Measurements from ENCODE around the gene CCDC30. TPM values are rescaled to one million over a fixed set of nuclear protein-coding genes. Genes with fewer than 3 reads are reported as not detected.

CCDC30 gene
- total RNA-seq, 4 donors from 2014 or later: 0.64 to 5.0 (median 2.0) TPM

DNA sequence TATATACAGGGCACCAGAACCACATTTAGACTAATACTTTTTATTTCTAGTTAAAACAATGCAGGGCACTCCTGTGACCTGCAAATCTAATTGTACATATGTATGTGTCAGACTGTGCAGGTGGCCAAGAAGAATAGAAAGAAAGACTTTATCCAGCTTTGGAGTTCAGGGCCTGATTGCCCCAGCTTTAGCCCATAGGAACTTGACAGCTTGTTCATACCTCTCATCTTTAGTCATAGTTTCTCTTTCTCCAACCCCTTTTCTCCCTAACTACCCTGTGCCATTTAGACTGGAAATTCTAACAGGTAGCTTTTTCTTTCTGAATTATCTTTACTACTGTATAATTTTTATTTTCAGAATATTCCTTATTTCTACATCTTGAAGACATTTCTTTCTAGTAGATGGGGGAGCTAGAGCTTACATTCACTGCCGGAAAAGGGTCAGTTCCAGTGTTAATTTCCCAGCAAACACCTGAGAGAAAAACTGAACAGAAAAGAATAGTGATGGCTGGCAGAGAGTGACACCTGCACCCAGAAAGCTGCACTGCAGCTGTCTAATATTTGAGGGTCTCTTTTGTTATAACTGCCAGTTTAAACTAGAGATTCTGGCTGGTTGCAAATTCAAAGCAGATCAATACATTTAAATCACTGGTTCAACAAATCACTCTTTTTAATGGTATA, 227.5 kb downstream of the CCDC30 start:
- Histone ChIP-seq H3K27me3 (no peaks in the 10 kb centered on the region), H3K36me3 (peaks cover 12% of the 10 kb centered on the region), H3K4me3 (no peak overlapping the region), H3K9me3 (no peaks in the 10 kb centered on the region), H3K4me1 (peaks cover 79% of the 10 kb centered on the region), H3K27ac (no peak overlapping the region)
- DNase-seq (ENCODE audit: low spot score in 2 of 2): no peak
- WGBS: 70% methylated on average over 1 of the region's 1 CpG
- TF ChIP-seq, protein P1, sequence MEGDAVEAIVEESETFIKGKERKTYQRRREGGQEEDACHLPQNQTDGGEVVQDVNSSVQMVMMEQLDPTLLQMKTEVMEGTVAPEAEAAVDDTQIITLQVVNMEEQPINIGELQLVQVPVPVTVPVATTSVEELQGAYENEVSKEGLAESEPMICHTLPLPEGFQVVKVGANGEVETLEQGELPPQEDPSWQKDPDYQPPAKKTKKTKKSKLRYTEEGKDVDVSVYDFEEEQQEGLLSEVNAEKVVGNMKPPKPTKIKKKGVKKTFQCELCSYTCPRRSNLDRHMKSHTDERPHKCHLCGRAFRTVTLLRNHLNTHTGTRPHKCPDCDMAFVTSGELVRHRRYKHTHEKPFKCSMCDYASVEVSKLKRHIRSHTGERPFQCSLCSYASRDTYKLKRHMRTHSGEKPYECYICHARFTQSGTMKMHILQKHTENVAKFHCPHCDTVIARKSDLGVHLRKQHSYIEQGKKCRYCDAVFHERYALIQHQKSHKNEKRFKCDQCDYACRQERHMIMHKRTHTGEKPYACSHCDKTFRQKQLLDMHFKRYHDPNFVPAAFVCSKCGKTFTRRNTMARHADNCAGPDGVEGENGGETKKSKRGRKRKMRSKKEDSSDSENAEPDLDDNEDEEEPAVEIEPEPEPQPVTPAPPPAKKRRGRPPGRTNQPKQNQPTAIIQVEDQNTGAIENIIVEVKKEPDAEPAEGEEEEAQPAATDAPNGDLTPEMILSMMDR (IDR thresholded peaks at IDR 0.05): no peak
- no peak for TF ChIP-seq POLR2A (IDR thresholded peaks at IDR 0.05)
- TF ChIP-seq EP300 (IDR thresholded peaks at IDR 0.05): no peak
- TF ChIP-seq POLR2AphosphoS5 (IDR thresholded peaks at IDR 0.05): no peak

DNA sequence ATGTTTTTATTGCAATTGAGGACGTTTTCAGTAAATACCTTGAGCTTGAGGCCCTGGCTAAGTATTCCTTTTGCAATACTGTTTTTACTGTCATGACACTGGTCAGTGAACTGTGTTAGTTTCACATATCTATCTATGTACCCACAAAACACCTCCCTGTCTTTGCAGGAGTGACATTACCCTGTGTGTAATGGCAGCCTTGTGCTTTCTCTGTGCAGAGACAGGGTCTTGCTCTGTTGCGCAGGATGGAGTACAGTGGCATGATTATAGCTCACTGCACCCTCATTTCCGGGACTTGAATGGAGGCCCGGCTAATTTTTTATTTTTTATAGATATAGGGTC, 228.0 kb downstream of the CCDC30 start:
- Histone ChIP-seq H3K4me1 (peaks cover 74% of the 10 kb centered on the region), H3K4me3 (no peak overlapping the region), H3K9me3 (no peaks in the 10 kb centered on the region), H3K27ac (no peak overlapping the region), H3K27me3 (no peaks in the 10 kb centered on the region), H3K36me3 (peaks cover 17% of the 10 kb centered on the region)
- no peak for DNase-seq (ENCODE audit: low spot score in 2 of 2)
- WGBS: 69% methylated on average over 4 of the region's 4 CpGs
- TF ChIP-seq POLR2AphosphoS5 (IDR thresholded peaks at IDR 0.05) (no peak), POLR2A (IDR thresholded peaks at IDR 0.05) (no peak), EP300 (IDR thresholded peaks at IDR 0.05) (no peak)
- TF ChIP-seq, protein P1 (IDR thresholded peaks at IDR 0.05): no peak

DNA sequence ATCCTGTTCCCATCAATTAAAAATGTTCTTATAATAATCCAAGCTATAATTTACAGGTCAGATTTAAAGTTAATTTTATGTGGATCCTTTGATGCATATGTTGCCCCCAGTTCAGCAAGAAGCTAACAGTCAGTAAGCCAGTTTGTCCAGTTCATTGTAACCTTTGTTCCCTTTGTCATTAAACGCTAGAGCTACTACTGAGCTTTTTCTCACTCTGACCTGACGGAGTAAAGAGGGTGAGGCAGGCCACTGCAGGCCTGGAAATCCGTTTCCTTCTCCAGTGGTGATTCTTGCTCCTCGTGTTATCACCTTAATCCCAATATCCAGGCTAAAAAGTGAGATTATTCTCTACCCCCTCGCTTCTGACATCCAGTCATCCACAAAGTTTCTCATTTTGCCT, 229.4 kb downstream of the CCDC30 start:
- Histone ChIP-seq H3K9me3 (no peaks in the 10 kb centered on the region), H3K4me3 (no peak overlapping the region), H3K36me3 (peaks cover 30% of the 10 kb centered on the region), H3K4me1 (peaks cover 61% of the 10 kb centered on the region), H3K27ac (no peak overlapping the region), H3K27me3 (no peaks in the 10 kb centered on the region)
- TF ChIP-seq POLR2A (IDR thresholded peaks at IDR 0.05): no peak
- no peak for TF ChIP-seq EP300 (IDR thresholded peaks at IDR 0.05)
- TF ChIP-seq, protein P1 (IDR thresholded peaks at IDR 0.05): no peak
- TF ChIP-seq POLR2AphosphoS5 (IDR thresholded peaks at IDR 0.05): no peak
- no peak for DNase-seq (ENCODE audit: low spot score in 2 of 2)
- WGBS: 42% methylated on average over 5 of the region's 5 CpGs

DNA sequence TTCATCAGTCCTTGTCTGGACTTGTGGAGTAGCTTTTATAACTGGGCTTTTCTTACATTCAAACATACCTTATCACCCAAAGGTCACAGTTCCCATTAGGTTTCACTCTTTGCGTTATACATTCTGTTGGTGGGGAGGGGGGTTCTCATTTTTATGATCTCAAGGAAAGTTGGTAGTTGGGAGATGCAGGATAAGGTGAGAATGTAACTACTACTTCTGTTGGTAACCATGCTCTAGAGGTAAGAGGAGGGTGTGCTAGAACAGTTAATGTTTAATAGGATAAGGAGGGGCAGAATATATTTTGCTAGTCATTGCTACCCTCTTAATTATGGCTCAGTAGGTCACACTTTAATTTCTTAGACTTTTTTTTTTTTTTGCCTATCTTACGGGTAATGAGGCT, 229.8 kb downstream of the CCDC30 start:
- WGBS: 72% methylated on average over 2 of the region's 2 CpGs
- TF ChIP-seq POLR2A (IDR thresholded peaks at IDR 0.05): no peak
- no peak for TF ChIP-seq POLR2AphosphoS5 (IDR thresholded peaks at IDR 0.05)
- TF ChIP-seq, protein P1 (IDR thresholded peaks at IDR 0.05): no peak
- no peak for TF ChIP-seq EP300 (IDR thresholded peaks at IDR 0.05)
- peaks cover 35% of the 10 kb centered on the region for H3K36me3 ChIP-seq
- no peak for DNase-seq (ENCODE audit: low spot score in 2 of 2)
- H3K9me3 ChIP-seq: no peaks in the 10 kb centered on the region
- peaks cover 57% of the 10 kb centered on the region for H3K4me1 ChIP-seq
- no peak overlapping the region for H3K4me3 ChIP-seq
- H3K27me3 ChIP-seq: no peaks in the 10 kb centered on the region
- H3K27ac ChIP-seq: no peak overlapping the region

DNA sequence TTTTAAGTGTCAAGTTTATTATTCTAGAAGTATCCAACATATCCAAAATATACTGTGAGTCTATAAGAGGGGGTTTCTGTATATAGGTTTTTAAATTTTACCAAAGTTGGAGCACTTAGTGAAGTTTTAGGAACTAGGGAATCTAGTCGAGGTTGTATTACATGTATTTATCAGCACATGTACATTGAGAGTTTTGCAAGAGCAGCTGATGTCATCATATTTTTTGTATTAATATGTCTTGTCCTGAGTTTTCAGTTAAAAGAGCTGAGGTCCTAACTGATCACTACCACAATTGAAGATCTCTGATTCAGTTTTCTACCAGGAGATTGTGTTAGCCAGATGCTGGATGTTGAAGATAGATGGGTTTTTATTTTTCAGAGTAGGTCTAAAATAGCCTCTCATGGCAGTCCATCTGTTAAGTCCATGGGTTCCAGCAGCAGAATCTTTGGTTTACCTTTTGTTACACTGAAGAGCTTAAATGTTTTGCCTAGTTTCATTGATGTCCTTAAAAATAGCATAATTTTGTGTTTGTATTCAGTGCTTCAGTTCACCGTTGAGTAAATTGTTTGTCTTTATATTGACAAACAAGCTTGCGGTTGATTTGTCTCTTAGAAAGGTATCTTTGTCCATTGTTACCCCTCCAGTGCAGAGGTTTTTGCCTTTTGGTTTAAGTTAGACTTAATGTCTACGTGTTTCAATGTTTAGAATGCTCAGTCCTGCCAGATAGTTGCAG, 235.2 kb downstream of the CCDC30 start:
- WGBS: 95% methylated on average over 4 of the region's 4 CpGs
- H3K9me3 ChIP-seq: no peaks in the 10 kb centered on the region
- H3K36me3 ChIP-seq: peaks cover 79% of the 10 kb centered on the region
- TF ChIP-seq POLR2A (IDR thresholded peaks at IDR 0.05): no peak
- no peak for TF ChIP-seq EP300 (IDR thresholded peaks at IDR 0.05)
- TF ChIP-seq, protein P1 (IDR thresholded peaks at IDR 0.05): no peak
- no peak for TF ChIP-seq POLR2AphosphoS5 (IDR thresholded peaks at IDR 0.05)
- no peak overlapping the region for H3K27ac ChIP-seq
- no peak for DNase-seq (ENCODE audit: low spot score in 2 of 2)
- H3K4me1 ChIP-seq: peaks cover 10% of the 10 kb centered on the region
- no peaks in the 10 kb centered on the region for H3K27me3 ChIP-seq
- no peak overlapping the region for H3K4me3 ChIP-seq
